Activated T-helper 17 cell treated with anti-CD3 and anti-CD28 coated beads, Interleukin-2, amount 50 U/mL, for 72 hours (primary cell): Measurements from ENCODE around the gene RNF168. TPM values are rescaled to one million over a fixed set of nuclear protein-coding genes. Genes with fewer than 3 reads are reported as not detected.
A peak's percentile ranks its signal among the peaks of the same experiment; 100 is the strongest.
"Not testable (repeated sequence)": the region's sequence is repeated elsewhere in the genome, so short reads cannot be mapped to it uniquely, and the experiment has no call there.

Experiments used
- ATAC-seq: fragments of 150-1000 bp; cut with Tn5 transposase; replicated peaks from 2 replicates; pipeline ENCODE4 v1.10.0; 2021; ENCODE audit warnings: mild to moderate bottlenecking, moderate library complexity
- H3K27ac Mint-ChIP-seq: one replicate; pipeline ENCODE4 v1.8.0; 2022; ENCODE audit warnings: mixed read lengths
- H3K27me3 Mint-ChIP-seq: one replicate; pipeline ENCODE4 v1.8.0; 2022; ENCODE audit warnings: mixed read lengths
- H3K36me3 Mint-ChIP-seq: one replicate; pipeline ENCODE4 v1.8.0; 2022; ENCODE audit warnings: low read depth, mild to moderate bottlenecking, mixed read lengths
- H3K4me1 Mint-ChIP-seq: one replicate; pipeline ENCODE4 v1.8.0; 2022; ENCODE audit warnings: mixed read lengths
- H3K4me3 Mint-ChIP-seq: one replicate; pipeline ENCODE4 v1.8.0; 2022; ENCODE audit warnings: mild to moderate bottlenecking, mixed read lengths
- H3K9me3 Mint-ChIP-seq: one replicate; pipeline ENCODE4 v1.8.0; 2022; ENCODE audit warnings: mixed read lengths
- total RNA-seq, 2 donors: library from RNA; stranded (reverse); gene quantifications; one replicate each; pipeline ENCODE4 v1.2.3, GENCODE V29; 2022

The RNF168 gene
- total RNA-seq, 2 donors from 2014 or later, result 16.6 to 24.7 TPM

GRCh38 chr3:196504077-196504398, 470 bp upstream of the RNF168 start:
- H3K4me1 Mint-ChIP-seq, result peaks cover 15% of the 10 kb centered on the region
- H3K4me3 Mint-ChIP-seq, result peak overlapping the region; percentile 98
- ATAC-seq, H3K27me3 Mint-ChIP-seq, H3K9me3 Mint-ChIP-seq: not testable (repeated sequence)
- H3K27ac Mint-ChIP-seq, result peak overlapping the region; percentile 96
- peaks cover 39% of the 10 kb centered on the region for H3K36me3 Mint-ChIP-seq

- Mint-ChIP-seq H3K36me3 (peaks cover 49% of the 10 kb centered on the region), H3K27ac (peak overlapping the region; percentile 96), H3K4me3 (peak overlapping the region; percentile 98), H3K27me3 (no peaks in the 10 kb centered on the region), H3K9me3 (peaks cover 6% of the 10 kb centered on the region), H3K4me1 (peaks cover 24% of the 10 kb centered on the region)
- ATAC-seq, result peak; percentile 54
Measured at GRCh38 chr3:196502775-196503195, 783 bp downstream of the RNF168 start.

GRCh38 chr3:196501316-196502044, 2.1 kb downstream of the RNF168 start:
- Mint-ChIP-seq H3K27me3 (no peaks in the 10 kb centered on the region), H3K9me3 (peaks cover 2% of the 10 kb centered on the region), H3K36me3 (peaks cover 57% of the 10 kb centered on the region), H3K4me3 (peak overlapping the region; percentile 98), H3K4me1 (peaks cover 24% of the 10 kb centered on the region), H3K27ac (peak overlapping the region; percentile 96)
- ATAC-seq, result no peak

- Mint-ChIP-seq H3K4me3 (peak overlapping the region; percentile 98), H3K9me3 (no peaks in the 10 kb centered on the region), H3K27me3 (no peaks in the 10 kb centered on the region), H3K36me3 (peaks cover 72% of the 10 kb centered on the region), H3K4me1 (peaks cover 24% of the 10 kb centered on the region), H3K27ac (peak overlapping the region; percentile 96)
- ATAC-seq, result peak; percentile 41
Measured at GRCh38 chr3:196499807-196500524, 3.6 kb downstream of the RNF168 start.

DNA sequence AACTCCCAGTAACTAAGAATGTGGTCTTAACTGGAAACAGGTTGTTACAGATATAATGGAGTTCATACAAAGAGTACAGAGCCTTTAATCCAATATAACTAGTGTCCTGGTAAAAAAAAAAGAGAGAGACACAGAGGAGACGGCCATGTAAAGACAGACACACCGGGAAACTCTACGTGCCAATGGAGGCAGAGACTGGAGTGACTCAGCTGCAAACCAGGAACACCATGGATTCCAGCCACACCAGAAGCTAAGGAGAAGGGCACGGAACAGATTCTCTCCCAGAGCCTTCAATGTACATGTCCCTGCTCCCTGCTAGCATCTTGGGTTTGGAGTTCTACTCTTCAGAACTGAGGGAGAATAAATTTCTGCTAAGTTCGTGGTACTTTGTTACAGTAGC, 4.5 kb downstream of the RNF168 start:
- no peaks in the 10 kb centered on the region for H3K9me3 Mint-ChIP-seq
- no peaks in the 10 kb centered on the region for H3K27me3 Mint-ChIP-seq
- no peak for ATAC-seq
- H3K27ac Mint-ChIP-seq, result peak overlapping the region; percentile 96
- peak overlapping the region; percentile 98 for H3K4me3 Mint-ChIP-seq
- H3K36me3 Mint-ChIP-seq, result peaks cover 72% of the 10 kb centered on the region
- peaks cover 24% of the 10 kb centered on the region for H3K4me1 Mint-ChIP-seq

DNA sequence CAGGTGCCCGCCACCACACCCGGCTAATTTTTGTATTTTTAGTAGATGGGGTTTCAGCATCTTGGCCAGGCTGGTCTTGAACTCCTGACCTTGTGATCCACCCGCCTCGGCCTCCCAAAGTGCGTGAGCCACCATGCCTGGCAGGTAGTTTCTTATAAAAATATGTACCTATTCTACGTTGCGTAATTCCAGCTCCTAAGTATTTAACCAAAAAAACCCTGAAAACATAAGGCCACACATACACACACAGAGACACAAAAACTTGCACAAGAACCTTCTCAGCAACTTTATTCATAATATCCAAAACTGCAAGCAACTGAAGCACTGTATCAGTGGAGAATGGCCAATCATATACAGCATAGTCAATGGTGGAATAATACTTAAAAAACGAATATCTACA, 5.3 kb downstream of the RNF168 start:
- H3K4me1 Mint-ChIP-seq, result peaks cover 24% of the 10 kb centered on the region
- H3K9me3 Mint-ChIP-seq, result no peaks in the 10 kb centered on the region
- no peaks in the 10 kb centered on the region for H3K27me3 Mint-ChIP-seq
- no peak for ATAC-seq
- H3K36me3 Mint-ChIP-seq, result peaks cover 72% of the 10 kb centered on the region
- H3K4me3 Mint-ChIP-seq, result peak overlapping the region; percentile 98
- H3K27ac Mint-ChIP-seq, result no peak overlapping the region

DNA sequence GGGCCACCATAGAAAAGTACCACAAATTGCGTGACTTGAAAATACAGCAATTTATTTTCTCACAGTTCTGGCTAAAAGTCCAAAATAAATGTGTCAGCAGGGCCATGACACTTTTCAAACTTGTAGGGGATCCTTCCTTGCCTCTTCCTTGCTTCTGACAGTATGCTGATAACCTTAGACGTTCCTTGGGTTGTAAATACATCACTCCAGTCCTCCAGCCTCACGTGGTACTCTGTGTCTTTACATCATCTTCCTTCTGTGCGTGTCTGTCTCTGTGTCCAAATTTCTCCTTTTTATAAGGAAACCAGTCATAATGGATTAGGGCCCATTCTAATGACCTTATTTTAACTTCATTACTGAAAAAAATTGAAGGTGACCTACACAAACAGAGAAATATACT, 7.4 kb downstream of the RNF168 start:
- H3K4me3 Mint-ChIP-seq, result no peak overlapping the region
- H3K27me3 Mint-ChIP-seq, result no peaks in the 10 kb centered on the region
- no peak for ATAC-seq
- peaks cover 55% of the 10 kb centered on the region for H3K36me3 Mint-ChIP-seq
- peaks cover 29% of the 10 kb centered on the region for H3K4me1 Mint-ChIP-seq
- H3K27ac Mint-ChIP-seq, result no peak overlapping the region
- no peaks in the 10 kb centered on the region for H3K9me3 Mint-ChIP-seq

- H3K36me3 Mint-ChIP-seq, result peaks cover 35% of the 10 kb centered on the region
- no peaks in the 10 kb centered on the region for H3K27me3 Mint-ChIP-seq
- peak overlapping the region; percentile 44 for H3K27ac Mint-ChIP-seq
- H3K4me3 Mint-ChIP-seq, result no peak overlapping the region
- no peak for ATAC-seq
- no peaks in the 10 kb centered on the region for H3K9me3 Mint-ChIP-seq
- H3K4me1 Mint-ChIP-seq, result peaks cover 11% of the 10 kb centered on the region
Measured at GRCh38 chr3:196493292-196493691, 10.3 kb downstream of the RNF168 start.

DNA sequence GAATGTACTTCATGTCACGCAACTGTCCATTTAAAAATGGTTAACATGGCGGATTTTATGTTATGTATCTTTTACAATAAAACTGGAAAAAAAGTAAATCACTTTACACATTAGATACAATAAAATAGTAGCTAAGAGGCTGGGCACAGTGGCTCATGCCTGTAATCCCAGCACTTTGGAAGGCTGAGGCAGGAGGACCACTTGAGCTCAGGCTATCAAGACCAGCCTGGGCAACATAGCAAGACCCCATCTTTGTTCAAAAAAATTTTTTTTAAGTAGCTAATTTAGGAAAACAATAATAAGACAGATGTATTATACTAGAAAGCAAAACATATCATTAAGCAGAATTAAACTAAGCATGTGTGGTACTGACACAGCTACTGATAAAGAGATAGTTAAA, 11.5 kb downstream of the RNF168 start:
- Mint-ChIP-seq H3K4me1 (peaks cover 9% of the 10 kb centered on the region), H3K36me3 (peaks cover 42% of the 10 kb centered on the region)

GRCh38 chr3:196489747-196490146, 13.8 kb downstream of the RNF168 start:
- Mint-ChIP-seq H3K27me3 (no peaks in the 10 kb centered on the region), H3K4me3 (no peak overlapping the region), H3K27ac (peak overlapping the region; percentile 48), H3K36me3 (peaks cover 40% of the 10 kb centered on the region), H3K4me1 (peaks cover 9% of the 10 kb centered on the region), H3K9me3 (no peaks in the 10 kb centered on the region)
- no peak for ATAC-seq

More for the DNA sequence above, 11.5 kb downstream of the RNF168 start:
- ATAC-seq, result no peak
- Mint-ChIP-seq H3K4me3 (no peak overlapping the region), H3K9me3 (no peaks in the 10 kb centered on the region), H3K27me3 (no peaks in the 10 kb centered on the region), H3K27ac (no peak overlapping the region)

DNA sequence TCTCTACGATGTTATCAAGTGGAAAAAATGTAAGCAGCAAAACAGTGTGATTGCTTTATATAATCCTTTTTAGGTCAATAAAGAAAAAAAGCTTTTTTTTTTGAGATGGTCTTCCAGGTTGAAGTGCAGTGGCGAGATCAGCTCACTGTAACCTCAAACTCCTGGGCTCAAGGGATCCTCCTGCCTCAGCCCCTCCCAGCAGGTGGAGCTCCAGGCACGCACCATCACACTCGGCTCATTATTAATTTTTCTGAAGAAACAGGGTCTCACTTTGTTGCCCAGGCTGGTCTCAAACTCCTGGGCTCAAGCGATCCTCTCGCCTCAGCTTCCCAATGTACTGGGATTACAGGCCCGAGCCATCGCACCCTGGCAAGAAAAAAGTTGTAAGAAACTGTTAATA, 17.3 kb downstream of the RNF168 start:
- ATAC-seq, result no peak
- no peak overlapping the region for H3K4me3 Mint-ChIP-seq

DNA sequence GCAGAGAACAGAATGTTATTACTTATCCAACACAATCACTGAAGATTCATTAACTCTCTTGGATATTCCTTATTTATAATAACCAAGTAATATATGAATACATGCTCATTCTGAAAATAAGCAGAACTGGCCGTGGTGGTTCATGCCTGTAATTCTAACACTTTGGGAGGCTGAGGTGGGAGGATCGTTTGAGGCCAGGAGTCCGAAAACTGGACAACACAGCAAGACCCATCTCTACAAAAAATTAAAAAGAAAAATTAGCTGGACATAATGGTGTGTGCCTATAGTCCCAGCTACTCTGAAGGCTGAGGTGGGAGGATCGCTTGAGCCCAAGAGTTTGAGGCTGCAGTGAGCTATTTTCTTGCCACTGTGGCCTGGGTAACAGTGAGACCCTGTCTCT, 25.9 kb downstream of the RNF168 start:
- Mint-ChIP-seq H3K4me1 (no peaks in the 10 kb centered on the region), H3K9me3 (no peaks in the 10 kb centered on the region), H3K27me3 (no peaks in the 10 kb centered on the region), H3K27ac (no peak overlapping the region), H3K4me3 (no peak overlapping the region), H3K36me3 (peaks cover 100% of the 10 kb centered on the region)
- ATAC-seq, result no peak

More for the DNA sequence above, 17.3 kb downstream of the RNF168 start:
- Mint-ChIP-seq H3K9me3 (no peaks in the 10 kb centered on the region), H3K36me3 (peaks cover 73% of the 10 kb centered on the region), H3K27ac (no peak overlapping the region), H3K4me1 (peaks cover 4% of the 10 kb centered on the region), H3K27me3 (no peaks in the 10 kb centered on the region)

DNA sequence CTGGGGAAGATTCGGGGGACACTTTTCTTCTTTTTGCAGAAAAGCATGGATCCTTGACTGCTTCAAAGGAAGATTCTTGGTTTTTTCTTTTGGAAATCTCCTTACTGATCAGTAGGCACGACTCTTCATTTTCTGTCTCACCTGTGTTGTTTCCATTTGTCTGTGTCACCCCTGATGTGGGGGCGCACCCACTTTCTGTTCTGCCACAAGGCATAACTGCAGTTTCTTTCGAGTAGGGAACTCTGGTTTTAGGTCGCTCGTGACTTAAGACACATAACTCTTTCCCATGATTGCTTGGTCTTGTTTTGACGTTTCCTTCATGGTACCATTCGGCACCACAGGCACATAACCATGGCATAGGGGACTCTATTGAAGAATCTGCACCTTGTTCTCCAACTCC, 31.3 kb downstream of the RNF168 start:
- peak overlapping the region; percentile 42 for H3K4me3 Mint-ChIP-seq
- H3K4me1 Mint-ChIP-seq, result peaks cover 12% of the 10 kb centered on the region
- H3K36me3 Mint-ChIP-seq, result peaks cover 100% of the 10 kb centered on the region
- H3K27me3 Mint-ChIP-seq, result no peaks in the 10 kb centered on the region
- peak; percentile 84 for ATAC-seq
- peak overlapping the region; percentile 17 for H3K27ac Mint-ChIP-seq
- H3K9me3 Mint-ChIP-seq, result no peaks in the 10 kb centered on the region

- Mint-ChIP-seq H3K4me1 (peaks cover 12% of the 10 kb centered on the region), H3K4me3 (peak overlapping the region; percentile 42), H3K27me3 (no peaks in the 10 kb centered on the region), H3K9me3 (no peaks in the 10 kb centered on the region), H3K27ac (no peak overlapping the region), H3K36me3 (peaks cover 94% of the 10 kb centered on the region)
- no peak for ATAC-seq
Measured at GRCh38 chr3:196471551-196471950, 32.0 kb downstream of the RNF168 start.

DNA sequence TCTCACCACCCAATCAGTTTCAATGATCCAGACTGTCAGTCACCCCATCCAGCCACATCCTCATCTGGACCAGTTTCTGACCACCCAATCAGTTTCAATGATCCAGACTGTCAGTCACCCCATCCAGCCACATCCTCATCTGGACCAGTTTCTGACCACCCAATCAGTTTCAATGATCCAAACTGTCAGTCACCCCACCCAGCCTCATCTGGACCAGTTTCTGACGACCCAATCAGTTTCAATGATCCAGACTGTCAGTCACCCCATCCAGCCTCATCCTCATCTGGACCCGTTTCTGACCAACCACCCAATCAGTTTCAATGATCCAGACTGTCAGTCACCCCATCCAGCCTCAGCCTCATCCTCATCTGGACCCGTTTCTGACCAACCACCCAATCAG, 33.4 kb downstream of the RNF168 start:
- H3K4me1 Mint-ChIP-seq, result peaks cover 12% of the 10 kb centered on the region
- not testable (repeated sequence) for H3K9me3 Mint-ChIP-seq, H3K27ac Mint-ChIP-seq, ATAC-seq, H3K27me3 Mint-ChIP-seq, H3K4me3 Mint-ChIP-seq
- peaks cover 81% of the 10 kb centered on the region for H3K36me3 Mint-ChIP-seq
